GM12878 (cell line): Measurements from ENCODE around the gene MZT2B. TPM values are rescaled to one million over a fixed set of nuclear protein-coding genes. Genes with fewer than 3 reads are reported as not detected.
A peak's percentile ranks its signal among the peaks of the same experiment; 100 is the strongest.

ENCODE experiments used
- CREB1 ChIP-seq: IDR thresholded peaks from 2 replicates; pipeline ENCODE4 v1.6.1; 2012; ENCODE audit warnings: low read depth, mild to moderate bottlenecking, inconsistent platforms
- CTCF ChIP-seq, 3 experiments: IDR thresholded peaks in 2 of 3; conservative IDR thresholded peaks in 1 of 3; 2 replicates each; pipeline ENCODE4 v1.5.1; 2011; ENCODE audit warnings: low read depth in 3 of 3, low read length in 3 of 3, mild to moderate bottlenecking in 3 of 3, control low read depth in 2 of 3, moderate library complexity in 2 of 3, inconsistent platforms in 1 of 3, mixed read lengths in 1 of 3; ENCODE audit not compliant: control insufficient read depth in 2 of 3, insufficient read depth in 1 of 3; ENCODE audit errors: extremely low read depth in 1 of 3
- EGR1 ChIP-seq, 2 experiments: IDR thresholded peaks; 1 replicate in 1 of 2; 2 replicates in 1 of 2; pipeline ENCODE4 v1.6.1; 2011 to 2012; ENCODE audit warnings: low read depth in 2 of 2, low read length in 2 of 2, borderline replicate concordance in 1 of 2, mild to moderate bottlenecking in 1 of 2, moderate library complexity in 1 of 2
- LARP7 ChIP-seq: fragments of 450-650 bp; IDR thresholded peaks from 2 replicates; pipeline ENCODE4 v1.6.1; 2017; ENCODE audit warnings: mild to moderate bottlenecking
- NBN ChIP-seq: fragments of 450-650 bp; IDR thresholded peaks from 2 replicates; pipeline ENCODE4 v1.6.1; 2016
- NR2C1 ChIP-seq: fragments of 450-650 bp; IDR thresholded peaks from 2 replicates; pipeline ENCODE4 v1.6.1; 2017; ENCODE audit warnings: antibody characterized with exemption, mild to moderate bottlenecking, moderate library complexity
- NR2F1 ChIP-seq: fragments of 450-650 bp; conservative IDR thresholded peaks from 2 replicates; pipeline ENCODE4 v1.6.1; 2017; ENCODE audit warnings: mild to moderate bottlenecking
- PML ChIP-seq: IDR thresholded peaks from 2 replicates; pipeline ENCODE4 v1.6.1; 2012; ENCODE audit warnings: low read length, inconsistent platforms
- POU2F2 ChIP-seq: IDR thresholded peaks from 3 replicates; pipeline ENCODE4 v1.6.1; 2011; ENCODE audit warnings: low read depth, mild to moderate bottlenecking, low read length, borderline replicate concordance
- RB1 ChIP-seq: fragments of 450-650 bp; formaldehyde crosslinking; IDR thresholded peaks from 2 replicates; pipeline ENCODE4 v1.6.1; 2017; ENCODE audit warnings: mild to moderate bottlenecking, borderline replicate concordance
- SMARCA5 ChIP-seq: fragments of 450-650 bp; IDR thresholded peaks from 2 replicates; pipeline ENCODE4 v1.6.1; 2017; ENCODE audit warnings: mild to moderate bottlenecking
- SMC3 ChIP-seq: IDR thresholded peaks from 2 replicates; pipeline ENCODE4 v1.6.1; 2011; ENCODE audit warnings: low read length, improper control_type of control experiment, borderline replicate concordance
- ZNF592 ChIP-seq: fragments of 450-650 bp; IDR thresholded peaks from 2 replicates; pipeline ENCODE4 v1.6.1; 2017; ENCODE audit warnings: mild to moderate bottlenecking, moderate library complexity
- polyA plus RNA-seq, 11 experiments: library from polyadenylated mRNA; depleted of rRNA in 4 of 11; unstranded in 6 of 11; stranded (reverse) in 5 of 11; fragments of >200 nt; fragmentation: Nextera tagmentation in 4 of 11; fragmentation: Illumina TruSeq in 1 of 11; extraction: Ambion mirVana in 4 of 11; extraction: Trizol in 1 of 11; gene quantifications; 1 replicate in 1 of 11; 2 replicates in 10 of 11; pipeline versions ENCODE4 v1.2.1 to v1.2.3, GENCODE V29; 2011 to 2016; ENCODE audit warnings: inconsistent platforms in 2 of 11, missing spikeins in 2 of 11, low read depth in 1 of 11
- total RNA-seq, 4 experiments: library from RNA; depleted of rRNA in 3 of 4; stranded (reverse); fragments of >200 nt in 3 of 4; fragmentation: Illumina TruSeq in 1 of 4; extraction: Trizol in 1 of 4; gene quantifications; 2 replicates each; pipeline versions ENCODE4 v1.2.1 to v1.2.3, GENCODE V29; 2013 to 2021

Gene MZT2B
- total and polyA plus RNA-seq, 10 of the 15 experiments (the other 5 are each of a cell fraction or from before 2014, with no cell fraction given) = 6.3 to 399 (median 198) TPM

DNA sequence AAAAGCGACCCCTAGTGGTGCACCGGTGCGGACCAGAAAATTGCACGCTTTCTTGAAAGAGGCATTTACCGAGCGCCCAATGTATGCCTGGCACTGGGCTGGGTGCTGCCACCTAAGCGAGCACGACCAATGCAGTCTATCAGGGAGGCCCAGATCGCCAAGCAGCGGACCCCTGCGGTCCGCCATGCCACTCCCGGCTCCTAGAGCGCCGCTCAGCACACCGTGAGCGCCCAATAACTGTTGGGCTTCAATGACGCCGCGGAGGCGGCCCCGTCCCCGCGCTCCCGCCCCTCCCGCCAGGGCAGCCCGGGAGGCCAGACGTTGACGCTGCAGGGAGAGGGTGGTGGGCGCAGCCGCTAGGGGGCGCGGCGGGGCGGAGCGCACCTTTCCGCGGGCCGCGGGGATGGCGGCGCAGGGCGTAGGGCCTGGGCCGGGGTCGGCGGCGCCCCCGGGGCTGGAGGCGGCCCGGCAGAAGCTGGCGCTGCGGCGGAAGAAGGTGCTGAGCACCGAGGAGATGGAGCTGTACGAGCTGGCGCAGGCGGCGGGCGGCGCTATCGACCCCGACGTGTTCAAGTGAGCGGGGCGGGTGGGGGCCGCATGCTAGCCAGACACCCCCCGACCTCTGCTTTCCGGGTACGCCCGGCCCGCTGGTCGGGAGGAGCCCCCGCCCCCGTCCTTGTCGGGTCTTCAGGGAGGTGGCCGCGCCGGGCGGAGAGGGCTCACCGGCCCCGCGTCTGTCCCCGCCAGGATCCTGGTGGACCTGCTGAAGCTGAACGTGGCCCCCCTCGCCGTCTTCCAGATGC lies at the start of gene MZT2B (continued):
- TF ChIP-seq ZNF592 = peak; percentile 67; the same call in 1 of the 2 replicates
- peak; percentile 64; the same call in 1 of the 2 replicates for TF ChIP-seq CREB1
- peak; percentile 54; the same call in 1 of the 2 replicates for TF ChIP-seq NR2F1
- TF ChIP-seq POU2F2 = 0 out of 3 replicates have a peak, but pooled peaks have one; percentile 37
- 0 out of 2 replicates have a peak, but pooled peaks have one; percentile 73 for TF ChIP-seq PML
- TF ChIP-seq CTCF (IDR thresholded peaks at IDR 0.05 in 2 of 3, conservative IDR thresholded peaks at IDR 0.05 in 1 of 3; ENCODE audit: control insufficient read depth in 2 of 3, extremely low read depth in 1 of 3, insufficient read depth in 1 of 3, low read depth in 3 of 3, low read length in 3 of 3) = peak; percentile 66 to 77 (median 67); a peak in 5 of 6 replicates
- TF ChIP-seq EGR1 (IDR thresholded peaks at IDR 0.05; ENCODE audit: borderline replicate concordance in 1 of 2, low read depth in 2 of 2, low read length in 2 of 2) = peak in 1 of 2 experiments; percentile 70; a peak in 2 of 3 replicates
- peak; percentile 99 for TF ChIP-seq SMARCA5
- TF ChIP-seq RB1 = peak; percentile 77; the same call in 1 of the 2 replicates
- 0 out of 2 replicates have a peak, but pooled peaks have one; percentile 6 for TF ChIP-seq NR2C1
- TF ChIP-seq LARP7 = 0 out of 2 replicates have a peak, but pooled peaks have one; percentile 49
- peak; percentile 28; the same call in 1 of the 2 replicates for TF ChIP-seq NBN
- peak; percentile 39; the same call in 1 of the 2 replicates for TF ChIP-seq SMC3
